Ectodermal cell (in vitro differentiated cells): ENCODE measurements around the gene ENTPD6.

ENCODE experiments used
- H3K27ac ChIP-seq: 2 replicates; pipeline ENCODE4 v1.7.0; 2013; ENCODE audit warnings: mild to moderate bottlenecking, low read depth, low read length; ENCODE audit not compliant: insufficient read depth, poor library complexity, severe bottlenecking
- H3K27me3 ChIP-seq: 2 replicates; pipeline ENCODE4 v1.7.0; 2013; ENCODE audit warnings: mild to moderate bottlenecking, low read length; ENCODE audit not compliant: insufficient read depth, control insufficient read depth, poor library complexity, severe bottlenecking
- H3K36me3 ChIP-seq: one replicate; pipeline ENCODE4 v1.7.0; 2013; ENCODE audit warnings: low read length; ENCODE audit not compliant: control insufficient read depth, insufficient read depth
- H3K4me1 ChIP-seq: one replicate; pipeline ENCODE4 v1.7.0; 2013; ENCODE audit warnings: low read length; ENCODE audit not compliant: control insufficient read depth, insufficient read depth
- H3K4me3 ChIP-seq: 2 replicates; pipeline ENCODE4 v1.7.0; 2013; ENCODE audit warnings: low read depth, low read length, control low read depth; ENCODE audit not compliant: insufficient read depth
- H3K9me3 ChIP-seq: 2 replicates; pipeline ENCODE4 v1.7.0; 2013; ENCODE audit warnings: mild to moderate bottlenecking, low read length, moderate library complexity; ENCODE audit not compliant: control insufficient read depth
- WGBS, 2 experiments: methylation state at CpG; one replicate each; pipeline ENCODE4 v1.1.7; 2013; ENCODE audit warnings: missing lambda C conversion rate in 2 of 2; 5-methylcytosine and 5-hydroxymethylcytosine counted together

Gene ENTPD6

DNA sequence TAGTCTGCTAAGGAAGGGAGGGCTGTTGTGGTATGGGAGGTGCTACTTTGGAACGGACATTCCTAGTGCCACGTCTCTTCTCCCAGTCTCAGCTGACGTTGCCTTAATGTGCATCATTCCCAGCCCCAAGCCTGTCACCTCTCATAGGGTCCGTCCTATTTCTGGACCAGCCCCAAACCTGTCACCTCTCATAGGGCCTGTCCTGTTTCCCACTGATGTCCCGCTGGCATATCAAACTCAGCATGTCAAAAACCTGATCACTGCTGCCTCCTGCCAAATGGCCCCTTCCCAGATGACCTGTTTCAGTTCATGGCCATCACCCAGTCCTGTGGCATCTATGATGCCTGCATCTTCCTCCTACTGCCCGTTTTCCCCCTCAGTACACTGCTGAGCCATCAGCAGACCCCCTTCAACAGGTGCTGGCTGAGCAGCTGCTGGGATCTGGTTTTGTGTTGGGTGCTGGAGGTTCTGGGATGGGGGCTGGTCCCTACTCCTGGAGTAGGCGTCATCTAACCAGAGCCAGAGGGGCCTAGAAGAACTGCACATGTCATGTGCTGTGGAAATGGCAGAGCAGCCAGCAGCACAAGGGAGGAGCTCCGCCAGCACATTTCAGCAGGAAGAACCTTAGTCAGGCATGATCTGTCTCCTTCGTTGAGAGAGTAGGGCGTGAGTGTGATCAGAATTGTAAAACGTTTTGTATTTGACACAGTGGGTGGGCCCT lies 3.3 kb downstream of the ENTPD6 start:
- H3K4me1 ChIP-seq = peaks cover 16% of the 10 kb centered on the region
- no peak overlapping the region for H3K4me3 ChIP-seq
- no peaks in the 10 kb centered on the region for H3K36me3 ChIP-seq
- H3K9me3 ChIP-seq = no peaks in the 10 kb centered on the region
- WGBS, 2 experiments = 64 to 67% methylated on average over 11 of the region's 11 CpGs
- H3K27ac ChIP-seq = no peak overlapping the region
- H3K27me3 ChIP-seq = peaks cover 4% of the 10 kb centered on the region

DNA sequence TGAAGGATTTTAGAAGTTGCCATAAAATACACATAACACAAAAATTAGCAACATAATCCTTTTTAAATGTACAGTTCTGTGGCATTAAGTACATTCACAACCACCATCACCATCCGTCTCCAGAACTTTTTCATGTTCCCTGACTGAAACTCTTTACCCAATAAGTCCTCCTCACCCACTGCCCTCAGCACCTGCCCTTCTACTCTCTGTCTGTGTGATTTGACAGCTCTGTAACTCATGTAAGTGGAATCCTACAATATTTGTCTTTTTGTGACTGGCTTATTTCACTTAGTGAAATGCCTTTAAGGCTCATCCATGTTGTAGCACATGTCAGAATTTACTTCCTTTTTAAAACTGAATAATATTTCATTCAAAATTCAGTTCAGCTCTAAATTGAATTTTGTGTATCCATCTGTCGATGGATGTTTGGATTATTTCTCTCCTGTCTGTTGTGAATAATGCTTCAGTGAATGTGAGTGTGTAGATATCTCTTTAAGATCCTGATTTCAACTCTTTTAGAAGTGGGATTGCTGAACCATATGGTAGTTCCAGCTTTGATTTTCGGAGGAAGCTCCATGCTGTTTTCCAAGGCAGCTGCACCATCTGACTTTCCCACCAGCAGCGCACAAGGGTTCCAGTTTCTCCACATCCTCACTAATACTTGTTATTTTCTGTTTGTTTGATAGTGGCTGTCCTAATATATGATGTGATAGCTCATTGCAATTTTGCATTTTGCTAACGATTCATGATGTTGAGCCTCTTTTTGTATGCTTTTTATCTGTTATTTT lies 4.2 kb downstream of the ENTPD6 start:
- Histone ChIP-seq H3K4me1 (peaks cover 18% of the 10 kb centered on the region), H3K9me3 (no peaks in the 10 kb centered on the region), H3K36me3 (no peaks in the 10 kb centered on the region), H3K27me3 (peaks cover 4% of the 10 kb centered on the region), H3K4me3 (no peak overlapping the region), H3K27ac (no peak overlapping the region)
- WGBS, 2 experiments = 84 to 93% methylated on average over 4 to 5 of the region's 5 CpGs

- H3K4me3 ChIP-seq = no peak overlapping the region
- no peak overlapping the region for H3K27ac ChIP-seq
- WGBS, 2 experiments = 65 to 92% methylated on average over 1 to 2 of the region's 2 CpGs
- H3K36me3 ChIP-seq = no peaks in the 10 kb centered on the region
- H3K9me3 ChIP-seq = no peaks in the 10 kb centered on the region
- peaks cover 24% of the 10 kb centered on the region for H3K4me1 ChIP-seq
- H3K27me3 ChIP-seq = no peaks in the 10 kb centered on the region
These were observed 7.6 kb downstream of the ENTPD6 start for GRCh38 chr20:25203089-25203488.

DNA sequence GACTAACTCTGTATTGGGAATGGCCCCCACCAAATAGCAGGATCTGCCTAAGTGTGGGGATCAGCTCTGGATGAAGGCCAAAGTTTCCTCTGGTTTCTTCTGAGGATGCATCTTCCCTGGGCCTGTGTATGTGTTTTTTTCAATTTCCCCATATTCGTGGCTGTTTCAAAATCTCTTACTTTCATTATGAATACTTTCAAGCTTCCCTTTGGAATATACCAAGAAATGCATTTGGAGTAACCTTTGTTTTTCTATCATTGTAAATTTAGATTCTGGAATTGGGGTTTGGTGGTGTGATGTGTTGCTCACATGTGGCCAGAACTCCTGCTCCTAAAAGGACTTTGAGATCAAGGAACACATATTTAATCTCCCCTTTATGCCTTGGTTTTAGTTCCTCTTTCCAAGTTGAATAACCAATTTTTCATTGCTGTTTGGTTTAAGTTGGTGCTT lies 8.4 kb downstream of the ENTPD6 start:
- H3K4me3 ChIP-seq = no peak overlapping the region
- H3K36me3 ChIP-seq = no peaks in the 10 kb centered on the region
- no peaks in the 10 kb centered on the region for H3K9me3 ChIP-seq
- WGBS, 2 experiments = 100% methylated on average over 1 of the region's 1 CpG
- H3K27ac ChIP-seq = no peak overlapping the region
- peaks cover 19% of the 10 kb centered on the region for H3K4me1 ChIP-seq
- H3K27me3 ChIP-seq = no peaks in the 10 kb centered on the region

DNA sequence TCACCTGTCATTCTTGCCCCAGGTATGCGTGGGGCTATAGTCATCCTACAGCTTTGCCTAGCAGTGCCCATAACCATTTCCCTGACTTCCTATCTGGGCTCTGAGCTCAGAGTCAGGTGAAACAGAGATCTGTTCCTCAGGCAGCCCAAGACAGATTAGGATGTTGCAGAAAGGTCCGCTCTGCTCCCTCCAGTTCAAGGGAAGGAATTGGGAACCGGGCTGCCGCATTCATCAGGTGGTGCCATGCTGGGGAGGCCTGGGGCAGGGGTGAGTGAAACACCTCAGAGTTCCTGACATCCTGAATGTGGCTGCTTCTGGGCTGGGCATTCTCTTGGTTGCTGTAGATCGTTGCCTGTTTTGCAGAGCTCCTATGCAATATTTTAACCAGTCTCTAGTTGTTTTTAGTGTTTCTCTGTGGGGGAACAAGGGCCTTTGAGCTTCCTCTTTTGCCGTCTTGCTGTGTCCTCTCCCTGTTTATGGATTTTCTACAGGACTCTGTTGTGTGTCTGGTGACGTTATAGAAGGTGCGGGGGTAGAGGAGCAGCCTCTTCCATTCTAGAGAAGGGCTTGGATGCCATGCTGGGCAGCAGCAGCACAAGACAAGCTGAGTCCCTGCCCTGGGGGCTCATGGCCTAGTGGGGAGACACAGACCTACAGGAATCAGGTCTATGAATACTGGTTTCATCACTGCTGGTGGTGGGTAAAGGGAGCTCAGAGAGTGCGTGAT lies 9.2 kb downstream of the ENTPD6 start:
- Histone ChIP-seq H3K4me1 (peaks cover 16% of the 10 kb centered on the region), H3K4me3 (no peak overlapping the region), H3K27me3 (no peaks in the 10 kb centered on the region), H3K36me3 (no peaks in the 10 kb centered on the region), H3K9me3 (no peaks in the 10 kb centered on the region), H3K27ac (no peak overlapping the region)
- 87 to 88% methylated on average over 9 of the region's 9 CpGs for WGBS, 2 experiments

DNA sequence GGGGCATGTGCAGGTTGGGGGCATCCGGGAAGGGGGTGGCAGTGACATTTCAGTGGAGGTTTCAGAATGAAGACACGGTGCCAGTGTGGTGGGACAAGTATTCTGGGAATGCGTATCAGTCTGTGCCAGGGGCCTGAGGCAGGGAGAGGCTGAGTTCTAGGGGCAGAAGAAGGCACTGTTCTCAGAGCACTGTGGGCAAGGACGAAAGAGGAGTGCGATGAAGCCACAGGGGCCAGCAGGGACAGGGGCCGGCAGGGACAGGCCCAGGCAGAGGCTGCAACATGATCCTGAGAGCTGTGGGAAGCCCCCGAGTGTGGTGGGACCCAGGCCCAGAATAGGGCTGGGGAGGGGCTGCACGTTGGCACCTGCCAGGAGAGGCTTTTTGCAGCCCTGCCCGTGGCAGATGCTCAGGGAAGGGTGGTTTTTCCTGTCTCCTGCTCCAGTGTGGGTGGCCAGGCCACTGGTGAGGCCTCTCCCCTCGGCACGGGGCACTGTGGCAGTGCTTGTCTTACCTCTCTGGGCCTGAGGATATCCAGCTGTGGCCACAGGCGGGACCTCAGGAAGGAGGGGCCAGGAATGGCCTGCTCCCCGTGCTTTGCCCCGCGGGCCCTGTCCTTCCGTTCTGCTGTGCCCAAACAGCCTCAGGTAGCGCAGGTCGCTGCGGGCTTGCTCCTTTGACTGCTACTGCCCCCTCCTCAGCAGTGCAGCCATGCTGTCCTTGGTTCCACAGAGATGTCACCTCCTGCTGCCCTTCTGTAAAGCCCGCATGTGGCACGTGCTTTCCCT lies 10.0 kb downstream of the ENTPD6 start:
- Histone ChIP-seq H3K4me3 (no peak overlapping the region), H3K36me3 (no peaks in the 10 kb centered on the region), H3K4me1 (peaks cover 16% of the 10 kb centered on the region), H3K27ac (no peak overlapping the region), H3K27me3 (no peaks in the 10 kb centered on the region), H3K9me3 (no peaks in the 10 kb centered on the region)
- WGBS, 2 experiments = 71 to 73% methylated on average over 21 of the region's 21 CpGs

DNA sequence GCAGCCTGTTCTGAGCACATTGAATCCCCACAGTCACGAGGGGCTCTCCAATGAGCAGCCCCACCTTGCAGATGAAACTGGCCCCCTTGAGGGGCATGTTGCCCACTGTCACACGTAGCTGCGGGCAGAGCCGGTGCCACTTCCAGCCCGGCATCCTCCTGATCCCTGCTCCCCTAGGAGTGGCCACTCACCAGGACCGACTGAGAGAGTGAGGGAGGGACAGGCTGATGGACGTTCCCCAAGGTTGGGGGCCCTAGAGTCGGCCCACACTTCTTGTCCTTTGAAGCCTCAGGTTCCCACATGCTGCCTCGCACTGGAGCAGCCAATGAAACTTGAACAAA lies 10.5 kb downstream of the ENTPD6 start:
- Histone ChIP-seq H3K27me3 (no peaks in the 10 kb centered on the region), H3K4me3 (no peak overlapping the region), H3K4me1 (peaks cover 16% of the 10 kb centered on the region), H3K27ac (no peak overlapping the region), H3K36me3 (no peaks in the 10 kb centered on the region), H3K9me3 (no peaks in the 10 kb centered on the region)
- 88 to 89% methylated on average over 9 of the region's 9 CpGs for WGBS, 2 experiments

GRCh38 chr20:25206548-25206947 lies 11.0 kb downstream of the ENTPD6 start:
- Histone ChIP-seq H3K9me3 (no peaks in the 10 kb centered on the region), H3K27me3 (no peaks in the 10 kb centered on the region), H3K4me3 (no peak overlapping the region), H3K4me1 (peaks cover 16% of the 10 kb centered on the region), H3K36me3 (no peaks in the 10 kb centered on the region), H3K27ac (no peak overlapping the region)
- WGBS, 2 experiments = 96 to 97% methylated on average over 8 of the region's 8 CpGs

DNA sequence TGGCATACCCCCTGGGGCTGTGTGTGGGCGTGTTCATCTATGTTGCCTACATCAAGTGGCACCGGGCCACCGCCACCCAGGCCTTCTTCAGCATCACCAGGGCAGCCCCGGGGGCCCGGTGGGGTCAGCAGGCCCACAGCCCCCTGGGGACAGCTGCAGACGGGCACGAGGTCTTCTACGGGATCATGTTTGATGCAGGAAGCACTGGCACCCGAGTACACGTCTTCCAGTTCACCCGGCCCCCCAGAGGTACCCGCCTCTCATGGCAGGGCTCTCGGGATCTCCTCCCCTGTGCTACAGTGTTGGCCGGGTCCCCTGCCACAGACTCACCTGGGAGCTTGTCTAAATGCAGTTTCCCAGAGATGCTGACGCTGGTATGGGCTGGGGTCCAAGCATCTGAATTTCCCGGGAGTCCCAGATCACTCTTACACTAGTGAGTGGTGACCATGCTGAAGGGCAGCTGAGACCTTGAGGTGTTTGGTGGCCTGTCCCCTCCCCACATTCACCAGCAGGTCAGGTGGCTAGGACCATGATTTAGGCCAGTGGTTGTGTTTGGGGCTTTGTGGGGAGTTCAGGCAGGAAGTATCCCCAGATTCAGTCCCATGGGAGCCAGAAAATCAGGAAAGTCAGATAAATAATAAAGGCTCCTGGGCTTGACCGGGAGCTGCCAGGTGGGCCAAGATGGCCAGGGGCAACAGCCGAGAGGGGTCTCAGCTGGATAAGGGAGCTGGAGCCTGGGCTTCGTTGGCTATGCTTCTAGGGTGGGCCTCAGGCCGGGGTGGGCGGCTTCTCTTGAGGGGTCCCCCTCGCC lies 11.8 kb downstream of the ENTPD6 start:
- Histone ChIP-seq H3K4me1 (peaks cover 16% of the 10 kb centered on the region), H3K4me3 (no peak overlapping the region), H3K27ac (no peak overlapping the region), H3K27me3 (no peaks in the 10 kb centered on the region), H3K36me3 (no peaks in the 10 kb centered on the region), H3K9me3 (no peaks in the 10 kb centered on the region)
- 95 to 96% methylated on average over 22 of the region's 22 CpGs for WGBS, 2 experiments
